Liver (tissue), 9 donors: ENCODE data around the gene ARSB. TPM values are rescaled to one million over a fixed set of nuclear protein-coding genes. Genes with fewer than 3 reads are reported as not detected.

Source experiments
- DNase-seq: peaks from one replicate; pipeline ENCODE4 v3.0.0-alpha.2; 2017; ENCODE audit warnings: low spot score
- H3K27ac ChIP-seq, 2 donors: one replicate each; pipeline ENCODE4 v1.7.0; 2013; ENCODE audit warnings: inconsistent platforms in 2 of 2, low read length in 2 of 2, control low read depth in 1 of 2, low read depth in 1 of 2, mild to moderate bottlenecking in 1 of 2
- H3K27me3 ChIP-seq, 4 donors: one replicate each; pipeline versions ENCODE4 v1.6.1 to v1.7.0; 2013; ENCODE audit warnings: low read length in 3 of 4, inconsistent platforms in 1 of 4, mild to moderate bottlenecking in 1 of 4, moderate library complexity in 1 of 4; ENCODE audit not compliant: control insufficient read depth in 4 of 4, insufficient read depth in 4 of 4
- H3K36me3 ChIP-seq, 4 donors: one replicate each; pipeline versions ENCODE4 v1.6.1 to v1.7.0; 2013; ENCODE audit warnings: low read length in 3 of 4, mild to moderate bottlenecking in 3 of 4, low read depth in 1 of 4, moderate library complexity in 1 of 4; ENCODE audit not compliant: control insufficient read depth in 4 of 4, insufficient read depth in 3 of 4
- H3K4me1 ChIP-seq, 4 donors: one replicate each; pipeline versions ENCODE4 v1.6.1 to v1.7.0; 2013; ENCODE audit warnings: low read length in 3 of 4, mild to moderate bottlenecking in 3 of 4, moderate library complexity in 1 of 4; ENCODE audit not compliant: control insufficient read depth in 4 of 4, insufficient read depth in 4 of 4
- H3K4me3 ChIP-seq, 3 donors: one replicate each; pipeline versions ENCODE4 v1.6.1 to v1.7.0; 2013; ENCODE audit warnings: low read length in 3 of 3, control low read depth in 1 of 3, low read depth in 1 of 3, mild to moderate bottlenecking in 1 of 3
- H3K9ac ChIP-seq, 2 donors: one replicate each; pipeline ENCODE4 v1.7.0; 2013; ENCODE audit warnings: low read length in 2 of 2, mild to moderate bottlenecking in 2 of 2, moderate library complexity in 2 of 2, control low read depth in 1 of 2, low read depth in 1 of 2
- H3K9me3 ChIP-seq, 4 donors: one replicate each; pipeline versions ENCODE4 v1.6.1 to v1.7.0; 2013; ENCODE audit warnings: low read length in 3 of 4; ENCODE audit not compliant: control insufficient read depth in 4 of 4
- ATF3 ChIP-seq: IDR thresholded peaks from 2 replicates; pipeline ENCODE4 v1.6.1; 2016; ENCODE audit warnings: antibody characterized with exemption
- EGR1 ChIP-seq, 2 donors: IDR thresholded peaks; 2 replicates each; pipeline ENCODE4 v1.6.1; 2016 to 2018; ENCODE audit warnings: antibody characterized with exemption in 2 of 2, low read depth in 2 of 2
- FOXA1 ChIP-seq: IDR thresholded peaks from 2 replicates; pipeline ENCODE4 v1.6.1; 2016; ENCODE audit warnings: antibody characterized with exemption
- FOXA2 ChIP-seq: IDR thresholded peaks from 2 replicates; pipeline ENCODE4 v1.6.1; 2016; ENCODE audit warnings: antibody characterized with exemption
- GABPA ChIP-seq, 2 donors: IDR thresholded peaks in 1 of 2; conservative IDR thresholded peaks in 1 of 2; 2 replicates each; pipeline ENCODE4 v1.6.1; 2016; ENCODE audit warnings: antibody characterized with exemption in 2 of 2, mild to moderate bottlenecking in 1 of 2, moderate library complexity in 1 of 2
- HNF4A ChIP-seq, 2 donors: conservative IDR thresholded peaks; 2 replicates each; pipeline ENCODE4 v1.6.1; 2016; ENCODE audit warnings: antibody characterized with exemption in 2 of 2, mild to moderate bottlenecking in 2 of 2
- HNF4G ChIP-seq: IDR thresholded peaks from 2 replicates; pipeline ENCODE4 v1.6.1; 2016; ENCODE audit warnings: antibody characterized with exemption
- JUND ChIP-seq, 2 donors: IDR thresholded peaks; 2 replicates each; pipeline ENCODE4 v1.6.1; 2016; ENCODE audit warnings: antibody characterized with exemption in 2 of 2
- MAX ChIP-seq: IDR thresholded peaks from 2 replicates; pipeline ENCODE4 v1.6.1; 2016; ENCODE audit warnings: antibody characterized with exemption
- NR2F2 ChIP-seq: IDR thresholded peaks from 2 replicates; pipeline ENCODE4 v1.6.1; 2016; ENCODE audit warnings: antibody characterized with exemption
- RAD21 ChIP-seq, 2 donors: IDR thresholded peaks; 2 replicates each; pipeline ENCODE4 v1.6.1; 2016; ENCODE audit warnings: antibody characterized with exemption in 2 of 2, mild to moderate bottlenecking in 2 of 2
- REST ChIP-seq: IDR thresholded peaks from 2 replicates; pipeline ENCODE4 v1.6.1; 2016; ENCODE audit warnings: antibody characterized with exemption, mild to moderate bottlenecking
- RXRA ChIP-seq, 2 donors: IDR thresholded peaks; 2 replicates each; pipeline ENCODE4 v1.6.1; 2017 to 2018; ENCODE audit warnings: antibody characterized with exemption in 2 of 2, mild to moderate bottlenecking in 1 of 2
- SP1 ChIP-seq: IDR thresholded peaks from 2 replicates; pipeline ENCODE4 v1.6.1; 2018; ENCODE audit warnings: antibody characterized with exemption, mild to moderate bottlenecking
- TAF1 ChIP-seq: conservative IDR thresholded peaks from 2 replicates; pipeline ENCODE4 v1.6.1; 2016; ENCODE audit warnings: antibody characterized with exemption, mild to moderate bottlenecking
- YY1 ChIP-seq: IDR thresholded peaks from 2 replicates; pipeline ENCODE4 v1.6.1; 2016; ENCODE audit warnings: antibody characterized with exemption, mild to moderate bottlenecking
- ZBTB33 ChIP-seq: IDR thresholded peaks from 2 replicates; pipeline ENCODE4 v1.6.1; 2016; ENCODE audit warnings: antibody characterized with exemption
- WGBS: extraction: QIAGEN DNeasy Blood & Tissue Kit; methylation state at CpG from one replicate; pipeline ENCODE4 v1.1.7; 2013; 5-methylcytosine and 5-hydroxymethylcytosine counted together
- polyA plus RNA-seq, 2 donors: library from polyadenylated mRNA; stranded (reverse) in 1 of 2; unstranded in 1 of 2; fragments of 200-250 nt in 1 of 2; fragments of >200 nt in 1 of 2; fragmentation: Nextera tagmentation in 1 of 2; extraction: Ambion mirVana in 1 of 2; gene quantifications; one replicate each; pipeline versions ENCODE4 v1.2.1 to v1.2.3, GENCODE V29; 2013 to 2015
- total RNA-seq, 2 donors: library from RNA; depleted of rRNA; stranded (reverse); fragments of >200 nt; gene quantifications; one replicate each; pipeline ENCODE4 v1.2.3, GENCODE V29; 2014
- donor health status: healthy.
- donor health status: healthy.
- donor health status: healthy.
- donor health status: healthy.
- donor health status: healthy.

ARSB gene
- total and polyA plus RNA-seq, 4 donors: 3.5 to 26.2 (median 8.7) TPM

GRCh38 chr5:78805474-78806124 is 179.5 kb downstream of the ARSB start:
- Histone ChIP-seq H3K9me3 (no peaks in the 10 kb centered on the region), H3K4me1 (no peaks in the 10 kb centered on the region), H3K4me3 (no peak overlapping the region), H3K36me3 (peaks cover 0 to 2% (median 0%) of the 10 kb centered on the region in 4 donors), H3K27ac (no peak overlapping the region), H3K9ac (no peak overlapping the region), H3K27me3 (no peaks in the 10 kb centered on the region)
- DNase-seq: no peak
- TF ChIP-seq NR2F2: no peak
- TF ChIP-seq ATF3: no peak
- no peak for TF ChIP-seq FOXA2
- TF ChIP-seq ZBTB33: no peak
- TF ChIP-seq TAF1: no peak
- TF ChIP-seq RXRA (IDR thresholded peaks at IDR 0.05): no peak
- TF ChIP-seq FOXA1: no peak
- no peak for TF ChIP-seq HNF4A (conservative IDR thresholded peaks at IDR 0.05)
- no peak for TF ChIP-seq SP1
- WGBS: 87% methylated on average over 10 of the region's 10 CpGs

- Histone ChIP-seq H3K9me3 (no peaks in the 10 kb centered on the region), H3K4me3 (no peak overlapping the region), H3K27ac (no peak overlapping the region), H3K36me3 (peaks cover 0 to 2% (median 0%) of the 10 kb centered on the region in 4 donors), H3K27me3 (no peaks in the 10 kb centered on the region), H3K9ac (no peak overlapping the region), H3K4me1 (no peaks in the 10 kb centered on the region)
- DNase-seq: no peak
- 87% methylated on average over 6 of the region's 6 CpGs for WGBS
- no peak for TF ChIP-seq ATF3
- TF ChIP-seq HNF4G: no peak
- no peak for TF ChIP-seq YY1
- no peak for TF ChIP-seq ZBTB33
- TF ChIP-seq JUND (IDR thresholded peaks at IDR 0.05): no peak
- TF ChIP-seq FOXA2: no peak
- no peak for TF ChIP-seq SP1
- no peak for TF ChIP-seq RXRA (IDR thresholded peaks at IDR 0.05)
- TF ChIP-seq RAD21 (IDR thresholded peaks at IDR 0.05): no peak
- no peak for TF ChIP-seq EGR1 (IDR thresholded peaks at IDR 0.05; ENCODE audit: low read depth in 2 of 2)
- TF ChIP-seq MAX: no peak
- no peak for TF ChIP-seq REST
- TF ChIP-seq GABPA (IDR thresholded peaks at IDR 0.05 in 1 of 2, conservative IDR thresholded peaks at IDR 0.05 in 1 of 2): no peak
- TF ChIP-seq NR2F2: no peak
- no peak for TF ChIP-seq FOXA1
These were observed 180.1 kb downstream of the ARSB start for GRCh38 chr5:78804995-78805394.
